ENCODE results near the gene PPIL6. TPM values are rescaled to one million over a fixed set of nuclear protein-coding genes. Genes with fewer than 3 reads are reported as not detected.
"Not testable (repeated sequence)": the region's sequence is repeated elsewhere in the genome, so short reads cannot be mapped to it uniquely, and the experiment has no call there.

The PPIL6 gene
- total RNA-seq, 1 experiment from 2014 or later, result 2.6 TPM

DNA sequence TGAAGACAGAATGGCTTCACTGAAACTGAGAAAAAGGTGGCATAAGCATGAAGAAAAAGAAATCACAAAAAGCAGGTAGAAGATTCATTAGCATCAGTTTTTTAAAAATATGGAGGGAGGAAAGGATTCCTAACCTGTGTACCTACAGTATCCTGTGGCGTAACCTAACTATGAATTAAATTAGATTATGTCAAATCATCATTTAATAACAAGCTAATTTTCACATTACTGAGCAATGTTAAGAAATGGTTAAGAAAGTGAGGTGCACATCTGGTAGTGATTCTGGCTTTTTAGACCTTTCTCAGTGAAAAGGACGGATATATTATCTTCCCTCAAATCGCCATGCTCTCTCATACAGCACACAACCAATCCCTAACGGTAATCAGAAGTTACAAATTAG, 70.7 kb downstream of the PPIL6 start:
- no peak for DNase-seq
- Mint-ChIP-seq H3K4me1 (ENCODE audit: low read depth, unreplicated experiment) (peaks cover 16% of the 10 kb centered on the region), H3K27me3 (ENCODE audit: unreplicated experiment) (no peaks in the 10 kb centered on the region), H3K27ac (ENCODE audit: unreplicated experiment) (no peak overlapping the region), H3K9me3 (ENCODE audit: low read depth, unreplicated experiment) (no peaks in the 10 kb centered on the region), H3K4me3 (ENCODE audit: low read depth, unreplicated experiment) (no peak overlapping the region), H3K36me3 (ENCODE audit: insufficient read depth, unreplicated experiment) (peaks cover 57% of the 10 kb centered on the region)
- TF ChIP-seq, protein P1, sequence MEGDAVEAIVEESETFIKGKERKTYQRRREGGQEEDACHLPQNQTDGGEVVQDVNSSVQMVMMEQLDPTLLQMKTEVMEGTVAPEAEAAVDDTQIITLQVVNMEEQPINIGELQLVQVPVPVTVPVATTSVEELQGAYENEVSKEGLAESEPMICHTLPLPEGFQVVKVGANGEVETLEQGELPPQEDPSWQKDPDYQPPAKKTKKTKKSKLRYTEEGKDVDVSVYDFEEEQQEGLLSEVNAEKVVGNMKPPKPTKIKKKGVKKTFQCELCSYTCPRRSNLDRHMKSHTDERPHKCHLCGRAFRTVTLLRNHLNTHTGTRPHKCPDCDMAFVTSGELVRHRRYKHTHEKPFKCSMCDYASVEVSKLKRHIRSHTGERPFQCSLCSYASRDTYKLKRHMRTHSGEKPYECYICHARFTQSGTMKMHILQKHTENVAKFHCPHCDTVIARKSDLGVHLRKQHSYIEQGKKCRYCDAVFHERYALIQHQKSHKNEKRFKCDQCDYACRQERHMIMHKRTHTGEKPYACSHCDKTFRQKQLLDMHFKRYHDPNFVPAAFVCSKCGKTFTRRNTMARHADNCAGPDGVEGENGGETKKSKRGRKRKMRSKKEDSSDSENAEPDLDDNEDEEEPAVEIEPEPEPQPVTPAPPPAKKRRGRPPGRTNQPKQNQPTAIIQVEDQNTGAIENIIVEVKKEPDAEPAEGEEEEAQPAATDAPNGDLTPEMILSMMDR (IDR thresholded peaks at IDR 0.05; ENCODE audit: unreplicated experiment), result no peak
- CTCF ChIA-PET, result interaction anchor here (1.5 kb wide), 1 partner anchor 10 kb away, joined by 4 read pairs; no protein-coding TSS in a partner anchor
- no TSS peak for BruUV-seq (replicated peaks)
- intact Hi-C loops (cut with micrococcal nuclease; ENCODE audit: unreplicated experiment), result no loop called here

DNA sequence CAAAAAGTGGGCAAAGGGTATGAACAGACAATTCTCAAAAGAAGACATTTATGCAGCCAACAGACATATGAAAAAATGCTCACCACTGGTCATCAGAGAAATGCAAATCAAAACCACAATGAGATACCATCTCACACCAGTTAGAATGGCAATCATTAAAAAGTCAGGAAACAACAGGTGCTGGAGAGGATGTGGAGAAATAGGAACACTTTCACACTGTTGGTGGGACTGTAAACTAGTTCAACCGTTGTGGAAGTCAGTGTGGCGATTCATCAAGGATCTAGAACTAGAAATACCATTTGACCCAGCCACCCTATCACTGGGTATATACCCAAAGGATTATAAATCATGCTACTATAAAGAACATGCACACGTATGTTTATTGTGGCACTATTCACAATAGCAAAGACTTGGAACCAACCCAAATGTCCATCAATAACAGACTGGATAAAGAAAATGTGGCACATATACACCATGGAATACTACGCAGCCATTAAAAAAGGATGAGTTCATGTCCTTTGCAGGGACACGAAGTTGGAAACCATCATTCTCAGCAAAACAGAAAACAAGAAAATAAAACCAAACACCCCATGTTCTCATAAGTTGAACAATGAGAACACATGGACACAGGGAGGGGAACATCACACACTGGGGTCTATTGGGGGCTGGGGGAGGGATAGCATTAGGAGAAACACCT, 75.9 kb downstream of the PPIL6 start:
- H3K27me3 Mint-ChIP-seq (ENCODE audit: unreplicated experiment); H3K9me3 Mint-ChIP-seq (ENCODE audit: low read depth, unreplicated experiment); H3K4me1 Mint-ChIP-seq (ENCODE audit: low read depth, unreplicated experiment); CTCF ChIA-PET; BruUV-seq (replicated peaks); H3K4me3 Mint-ChIP-seq (ENCODE audit: low read depth, unreplicated experiment); intact Hi-C loops (cut with micrococcal nuclease; ENCODE audit: unreplicated experiment); H3K27ac Mint-ChIP-seq (ENCODE audit: unreplicated experiment); DNase-seq: not testable (repeated sequence)
- H3K36me3 Mint-ChIP-seq (ENCODE audit: insufficient read depth, unreplicated experiment), result peaks cover 59% of the 10 kb centered on the region

DNA sequence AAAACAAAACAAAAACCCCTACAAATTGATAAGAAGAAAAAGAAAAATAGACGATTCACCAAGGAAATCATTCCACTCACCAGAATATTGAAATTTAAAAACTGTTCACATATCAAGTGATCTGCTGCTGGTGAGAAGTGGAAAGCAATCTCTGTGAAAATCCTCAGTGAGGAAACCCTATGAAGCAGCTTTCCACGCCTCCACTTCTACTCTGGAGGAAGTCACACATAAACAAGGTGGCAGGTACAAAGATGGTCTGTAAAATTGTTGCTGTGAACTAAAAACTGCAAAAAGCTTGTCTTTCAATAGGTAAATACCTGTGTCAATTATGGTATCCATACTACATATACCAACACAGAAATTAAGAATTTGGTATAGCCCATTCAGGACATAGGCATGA, 76.7 kb downstream of the PPIL6 start:
- TF ChIP-seq, protein P1 (IDR thresholded peaks at IDR 0.05; ENCODE audit: unreplicated experiment), result no peak
- no TSS peak for BruUV-seq (replicated peaks)
- Mint-ChIP-seq H3K4me3 (ENCODE audit: low read depth, unreplicated experiment) (no peak overlapping the region), H3K27ac (ENCODE audit: unreplicated experiment) (no peak overlapping the region), H3K9me3 (ENCODE audit: low read depth, unreplicated experiment) (peaks cover 2% of the 10 kb centered on the region), H3K27me3 (ENCODE audit: unreplicated experiment) (no peaks in the 10 kb centered on the region), H3K4me1 (ENCODE audit: low read depth, unreplicated experiment) (no peaks in the 10 kb centered on the region), H3K36me3 (ENCODE audit: insufficient read depth, unreplicated experiment) (peaks cover 53% of the 10 kb centered on the region)
- CTCF ChIA-PET, result no interaction called here
- intact Hi-C loops (cut with micrococcal nuclease; ENCODE audit: unreplicated experiment), result no loop called here
- DNase-seq, result no peak

DNA sequence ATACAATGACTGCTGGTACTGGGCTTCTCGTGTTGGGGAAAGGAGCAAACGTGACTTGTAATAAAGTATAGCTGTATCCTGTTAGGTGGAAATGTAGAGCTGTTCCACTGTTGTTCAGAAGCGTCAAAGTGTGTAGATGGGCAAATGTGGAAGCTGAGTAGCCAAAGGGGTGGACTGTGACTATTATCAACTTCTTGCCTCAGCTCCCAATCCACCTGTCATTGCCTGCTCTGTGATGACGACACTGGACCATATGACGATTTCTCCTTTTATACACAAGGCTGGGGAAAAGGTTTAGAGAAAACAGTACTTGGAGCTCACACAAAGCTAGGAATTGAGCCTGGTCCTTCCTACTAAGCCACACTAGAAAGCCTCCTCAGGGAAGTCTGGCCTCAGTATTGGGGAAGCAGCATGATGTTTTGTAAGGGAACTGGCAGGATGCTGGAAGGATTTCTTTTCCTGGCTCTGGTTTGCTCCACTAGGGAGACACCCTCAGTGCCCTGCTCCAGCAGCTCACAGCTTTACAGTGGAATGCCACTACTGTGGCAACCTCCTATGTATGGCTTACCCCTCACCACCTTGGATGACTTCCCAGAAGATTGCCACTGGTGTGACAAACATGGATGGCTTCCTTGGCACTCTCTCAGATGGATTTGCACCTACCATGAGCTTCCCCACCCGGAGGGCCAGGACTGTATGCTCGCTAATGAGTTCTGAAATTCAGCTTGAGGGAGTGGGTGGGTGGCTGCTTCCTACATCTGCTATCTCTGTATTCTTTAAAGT, 78.1 kb downstream of the PPIL6 start:
- H3K36me3 Mint-ChIP-seq (ENCODE audit: insufficient read depth, unreplicated experiment), result peaks cover 44% of the 10 kb centered on the region
- peaks cover 2% of the 10 kb centered on the region for H3K9me3 Mint-ChIP-seq (ENCODE audit: low read depth, unreplicated experiment)
- H3K27me3 Mint-ChIP-seq (ENCODE audit: unreplicated experiment), result no peaks in the 10 kb centered on the region
- BruUV-seq (replicated peaks), result no TSS peak
- intact Hi-C loops (cut with micrococcal nuclease; ENCODE audit: unreplicated experiment), result no loop called here
- no peak for DNase-seq
- no peak overlapping the region for H3K27ac Mint-ChIP-seq (ENCODE audit: unreplicated experiment)
- TF ChIP-seq, protein P1 (IDR thresholded peaks at IDR 0.05; ENCODE audit: unreplicated experiment), result no peak
- H3K4me3 Mint-ChIP-seq (ENCODE audit: low read depth, unreplicated experiment), result no peak overlapping the region
- no peaks in the 10 kb centered on the region for H3K4me1 Mint-ChIP-seq (ENCODE audit: low read depth, unreplicated experiment)
- CTCF ChIA-PET, result no interaction called here

DNA sequence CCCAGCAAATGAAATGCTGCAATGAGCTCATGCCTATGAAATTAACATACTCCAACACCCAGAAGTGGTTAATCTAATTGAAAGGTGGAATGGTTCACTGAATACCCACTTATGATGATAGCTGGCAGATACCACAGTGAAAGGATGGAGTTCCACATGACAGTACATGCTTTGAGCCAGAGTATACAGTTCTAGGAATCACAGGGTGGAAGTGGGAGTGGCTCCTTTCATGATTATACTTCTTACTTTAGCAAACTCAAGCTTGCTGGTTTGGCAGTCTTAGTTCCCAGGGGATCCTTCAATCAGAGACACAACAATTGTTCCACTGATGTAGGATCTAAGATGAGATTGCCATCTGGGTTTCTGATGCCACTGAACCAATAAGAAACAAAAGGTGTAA, 79.6 kb downstream of the PPIL6 start:
- DNase-seq, result no peak
- CTCF ChIA-PET, result no interaction called here
- peaks cover 36% of the 10 kb centered on the region for H3K36me3 Mint-ChIP-seq (ENCODE audit: insufficient read depth, unreplicated experiment)
- BruUV-seq (replicated peaks), result no TSS peak
- intact Hi-C loops (cut with micrococcal nuclease; ENCODE audit: unreplicated experiment), result no loop called here
- H3K4me3 Mint-ChIP-seq (ENCODE audit: low read depth, unreplicated experiment), result no peak overlapping the region
- no peak overlapping the region for H3K27ac Mint-ChIP-seq (ENCODE audit: unreplicated experiment)
- no peaks in the 10 kb centered on the region for H3K27me3 Mint-ChIP-seq (ENCODE audit: unreplicated experiment)
- TF ChIP-seq, protein P1 (IDR thresholded peaks at IDR 0.05; ENCODE audit: unreplicated experiment), result no peak
- H3K9me3 Mint-ChIP-seq (ENCODE audit: low read depth, unreplicated experiment), result peaks cover 2% of the 10 kb centered on the region
- H3K4me1 Mint-ChIP-seq (ENCODE audit: low read depth, unreplicated experiment), result no peaks in the 10 kb centered on the region

All from Calu3 (cell line).